Muscle of back (tissue), 11 donors: ENCODE data around the gene MLLT10. TPM values are rescaled to one million over a fixed set of nuclear protein-coding genes. Genes with fewer than 3 reads are reported as not detected.
"Not testable (repeated sequence)": the region's sequence is repeated elsewhere in the genome, so short reads cannot be mapped to it uniquely, and the experiment has no call there.

Source experiments
- DNase-seq, 3 donors: peaks; one replicate each; pipeline versions ENCODE4 v3.0.0 to v3.0.0-alpha.2; 2013
- polyA plus RNA-seq, 10 donors: library from polyadenylated mRNA; unstranded; fragments of 120-200 nt; gene quantifications; one replicate each; pipeline ENCODE4 v1.2.1, GENCODE V29; 2013; ENCODE audit not compliant: insufficient read length in 10 of 10

MLLT10 gene
- polyA plus RNA-seq, 10 donors: 19.6 to 31.8 (median 27.1) TPM

- DNase-seq: not testable (repeated sequence)
Observed at GRCh38 chr10:21574514-21574913, 40.5 kb downstream of the MLLT10 start.

- no peak for DNase-seq
Observed at GRCh38 chr10:21579291-21579690, 45.3 kb downstream of the MLLT10 start.

- not testable (repeated sequence) for DNase-seq
Observed at GRCh38 chr10:21581421-21581834, 47.4 kb downstream of the MLLT10 start.

GRCh38 chr10:21584834-21585530, 51.0 kb downstream of the MLLT10 start:
- DNase-seq: no peak

- no peak for DNase-seq
Observed at GRCh38 chr10:21587391-21587790, 53.4 kb downstream of the MLLT10 start.

GRCh38 chr10:21588159-21588558, 54.1 kb downstream of the MLLT10 start:
- DNase-seq: not testable (repeated sequence)

GRCh38 chr10:21593986-21594385, 60.0 kb downstream of the MLLT10 start:
- DNase-seq: no peak

GRCh38 chr10:21599582-21599981, 65.5 kb downstream of the MLLT10 start:
- DNase-seq: no peak

- no peak for DNase-seq
Observed at GRCh38 chr10:21600804-21601433, 66.9 kb downstream of the MLLT10 start.

- DNase-seq: no peak
Observed at GRCh38 chr10:21602313-21602712, 68.3 kb downstream of the MLLT10 start.

- DNase-seq: no peak
Observed at GRCh38 chr10:21603721-21604120, 69.7 kb downstream of the MLLT10 start.

GRCh38 chr10:21604651-21605050, 70.6 kb downstream of the MLLT10 start:
- no peak for DNase-seq

GRCh38 chr10:21607907-21608306, 73.9 kb downstream of the MLLT10 start:
- no peak for DNase-seq

- DNase-seq: no peak
Observed at GRCh38 chr10:21614000-21614399, 80.0 kb downstream of the MLLT10 start.

GRCh38 chr10:21617267-21617666, 83.2 kb downstream of the MLLT10 start:
- no peak for DNase-seq

- DNase-seq: no peak
Observed at GRCh38 chr10:21623291-21623690, 89.3 kb downstream of the MLLT10 start.

GRCh38 chr10:21624421-21624820, 90.4 kb downstream of the MLLT10 start:
- not testable (repeated sequence) for DNase-seq

- DNase-seq: no peak
Observed at GRCh38 chr10:21624951-21625350, 90.9 kb downstream of the MLLT10 start.

- DNase-seq: no peak
Observed at GRCh38 chr10:21625623-21626229, 91.7 kb downstream of the MLLT10 start.

- DNase-seq: no peak
Observed at GRCh38 chr10:21626457-21627161, 92.6 kb downstream of the MLLT10 start.

GRCh38 chr10:21627331-21627730, 93.3 kb downstream of the MLLT10 start:
- DNase-seq: no peak

- DNase-seq: no peak
Observed at GRCh38 chr10:21628023-21628422, 94.0 kb downstream of the MLLT10 start.
